ENCODE data around the gene LMO1.

Gene LMO1

GRCh38 chr11:8263109-8263768 is 439 bp downstream of the LMO1 start:
- DNase-seq, result no peak

GRCh38 chr11:8262552-8263108 is 1.0 kb downstream of the LMO1 start:
- DNase-seq, result no peak

DNA sequence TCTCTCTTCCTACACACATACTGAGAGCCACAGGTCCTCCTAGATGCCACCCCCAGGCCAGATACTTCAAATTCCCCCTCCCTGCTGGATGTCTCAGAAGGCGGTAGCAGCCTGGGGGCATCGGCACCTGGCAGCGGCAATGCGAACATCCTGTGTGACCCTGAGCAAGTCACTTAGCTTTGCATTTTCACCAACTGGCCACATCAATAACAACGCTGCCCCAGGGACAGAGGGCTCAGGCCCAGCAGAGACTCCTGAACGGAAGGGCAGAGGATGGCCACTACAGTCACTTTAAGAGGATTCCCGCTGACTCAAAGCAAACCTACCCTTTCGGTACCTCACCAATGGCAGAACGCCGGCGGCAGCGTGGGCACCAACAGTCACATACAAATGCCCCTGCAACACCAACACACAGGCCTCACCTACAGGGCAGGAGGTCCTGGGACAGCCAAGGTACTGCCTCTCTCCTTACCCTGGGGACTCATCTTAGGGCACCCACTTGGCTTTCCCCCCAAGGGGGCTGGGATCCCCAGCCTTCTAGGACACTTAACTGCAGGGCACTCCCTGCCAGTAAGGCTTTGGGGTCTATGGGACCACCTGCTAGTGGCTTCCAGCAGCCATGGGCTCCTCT is 1.6 kb downstream of the LMO1 start:
- DNase-seq, result no peak

- DNase-seq, result no peak
These were observed 2.4 kb downstream of the LMO1 start for GRCh38 chr11:8261291-8261690.

DNA sequence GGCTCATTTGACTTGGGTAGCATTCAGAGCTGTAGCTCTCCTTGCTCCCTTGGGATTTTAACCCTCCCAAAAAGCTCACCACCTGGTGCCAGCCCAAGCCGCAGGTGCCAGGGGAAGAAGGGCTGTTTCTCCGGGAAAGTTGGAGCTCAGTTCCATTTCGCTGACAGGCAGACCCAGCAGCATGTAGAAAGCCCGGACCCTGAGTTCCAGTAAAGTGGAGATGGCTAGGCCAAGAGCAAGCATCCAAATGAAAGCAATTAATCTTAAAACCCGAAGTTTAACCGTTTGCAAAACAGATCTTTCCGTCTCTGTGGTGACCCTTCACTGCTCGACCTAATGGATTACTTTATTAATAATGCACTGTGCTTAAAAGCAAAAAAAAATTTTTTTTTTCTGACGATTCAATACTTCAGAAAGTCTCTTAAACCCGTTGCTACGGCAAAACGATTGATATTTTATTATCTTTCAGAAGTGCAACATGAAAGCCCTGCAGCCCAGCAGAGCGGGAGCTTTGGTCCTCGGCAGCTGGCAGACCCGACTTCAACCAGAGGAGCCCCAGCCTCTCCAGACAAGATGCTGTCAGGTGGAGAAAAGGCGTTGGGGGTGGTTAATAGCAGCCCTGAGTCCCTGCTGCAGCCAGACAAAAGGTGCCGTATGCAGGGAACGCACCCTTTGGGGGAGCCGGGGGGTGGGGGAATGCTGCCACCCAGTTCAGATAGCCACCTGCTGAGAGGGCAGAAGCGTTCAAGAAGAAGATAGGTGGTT is 3.3 kb downstream of the LMO1 start:
- DNase-seq, result no peak

DNA sequence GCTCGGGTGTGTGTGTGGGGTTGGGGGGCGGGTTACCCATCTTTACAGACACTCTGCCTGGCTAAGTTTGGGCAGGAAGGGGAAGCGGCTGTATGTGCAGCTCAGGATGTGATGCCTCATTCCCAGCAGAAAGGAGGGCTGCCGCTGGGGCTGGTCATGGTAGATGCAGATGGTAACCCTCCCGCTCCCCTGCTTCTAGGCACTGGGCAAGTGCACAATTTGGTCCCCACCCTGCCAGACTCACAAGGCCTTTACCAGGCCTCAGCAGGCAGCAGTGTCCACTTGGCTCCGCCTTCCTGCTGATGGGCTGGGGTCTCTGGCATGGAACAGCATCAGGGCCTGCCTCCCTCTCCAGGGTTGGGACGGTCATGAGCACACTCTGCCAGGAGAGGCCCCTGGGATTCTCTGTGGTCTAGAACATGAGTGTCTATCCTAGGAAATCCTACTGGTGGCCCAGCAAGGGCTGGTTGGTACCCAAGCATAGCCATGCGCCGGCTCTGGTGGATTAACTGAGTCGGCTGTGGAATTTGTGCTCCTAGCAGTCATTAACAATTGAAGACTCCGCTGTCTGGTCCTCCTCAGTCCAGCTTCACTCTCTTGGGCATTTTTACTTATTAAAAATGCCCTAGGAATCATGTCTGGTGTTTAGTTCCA is 4.2 kb downstream of the LMO1 start:
- DNase-seq, result no peak

DNA sequence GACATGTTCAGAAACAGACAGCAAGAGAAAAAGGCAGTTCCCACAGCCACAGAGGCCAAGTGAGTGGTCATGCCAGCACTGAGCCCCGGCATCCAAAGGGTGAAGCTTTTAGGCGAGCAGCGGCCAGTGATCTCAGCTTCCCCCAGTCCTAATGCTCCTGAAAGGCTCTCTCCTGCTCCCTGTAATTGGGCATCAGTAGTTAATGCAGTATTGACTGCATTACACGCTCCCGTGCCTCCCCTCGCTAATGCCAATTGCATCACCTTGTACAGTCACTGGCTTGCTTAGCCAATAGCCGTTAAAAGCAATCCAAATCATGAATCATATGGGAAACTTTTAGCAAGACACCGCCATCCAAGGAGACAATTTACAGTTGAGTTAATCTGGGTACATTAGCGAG is 4.9 kb downstream of the LMO1 start:
- no peak for DNase-seq

- no peak for DNase-seq
These were observed 5.4 kb downstream of the LMO1 start for GRCh38 chr11:8258289-8258688.

DNA sequence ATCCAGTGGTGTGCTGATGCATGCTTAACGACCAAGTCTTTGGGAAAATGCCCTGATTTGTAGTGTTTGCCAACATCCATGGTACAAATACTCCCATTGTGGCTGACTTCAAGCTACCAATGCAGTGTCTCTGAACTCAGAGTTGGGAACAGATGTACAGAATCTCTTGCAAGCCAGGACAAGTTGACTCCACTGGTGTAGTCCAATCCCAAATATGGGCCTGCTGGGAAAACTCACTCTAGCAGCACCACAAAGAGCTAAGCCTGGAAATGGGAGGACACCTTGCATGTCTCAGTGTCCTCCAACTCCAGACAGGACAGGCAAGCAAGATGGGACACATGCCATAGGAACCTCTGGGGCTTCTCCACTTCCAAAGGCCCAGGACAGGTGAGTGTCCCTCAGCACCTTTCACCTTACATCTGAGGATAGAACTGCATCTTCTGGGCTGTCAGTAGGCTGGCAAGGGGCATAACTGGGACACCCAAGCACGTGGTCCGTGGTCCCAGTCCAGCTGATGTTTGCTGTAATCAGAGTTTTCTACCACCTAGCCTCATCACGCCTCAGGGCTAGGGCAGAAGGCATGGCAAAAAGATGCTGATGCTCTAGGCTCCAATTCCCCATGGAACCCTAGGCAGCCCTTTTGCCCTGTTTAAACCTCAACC is 6.5 kb downstream of the LMO1 start:
- no peak for DNase-seq

DNA sequence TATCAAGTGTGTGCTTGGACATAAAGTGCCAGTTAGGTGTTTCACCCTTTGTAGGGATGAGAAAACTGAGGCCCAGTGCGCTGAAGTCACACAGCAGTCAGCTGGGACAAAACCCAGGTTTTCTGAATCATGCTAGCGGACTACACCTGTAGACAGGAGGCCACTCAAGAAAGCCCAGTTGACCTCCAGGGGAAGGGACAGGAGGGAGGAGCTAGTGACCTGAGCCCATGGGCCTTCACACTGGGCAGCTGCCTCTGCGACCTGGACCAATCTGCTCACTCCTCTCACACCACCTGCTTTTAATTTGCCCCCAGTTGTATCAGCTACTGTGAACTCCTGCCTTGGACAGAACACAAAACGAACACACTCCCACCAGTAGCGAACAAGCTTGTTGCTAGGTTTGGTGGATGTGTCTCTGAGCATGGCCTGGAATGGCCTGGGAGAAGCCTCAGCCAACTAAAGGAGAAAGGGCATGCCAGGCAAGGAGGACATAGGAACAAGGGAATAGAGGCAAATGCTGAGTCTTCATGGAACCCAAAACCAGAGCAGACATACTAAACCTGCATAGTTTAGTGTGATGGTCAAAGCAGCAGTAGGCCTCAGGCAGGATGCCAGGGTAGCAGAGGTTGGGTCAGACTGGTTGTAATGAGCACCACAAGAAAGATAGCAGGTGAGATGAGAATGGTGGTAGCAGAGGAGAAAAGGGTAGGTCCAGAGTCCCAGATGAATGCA is 7.2 kb downstream of the LMO1 start:
- DNase-seq, result no peak

GRCh38 chr11:8253566-8253965 is 10.1 kb downstream of the LMO1 start:
- DNase-seq, result no peak

DNA sequence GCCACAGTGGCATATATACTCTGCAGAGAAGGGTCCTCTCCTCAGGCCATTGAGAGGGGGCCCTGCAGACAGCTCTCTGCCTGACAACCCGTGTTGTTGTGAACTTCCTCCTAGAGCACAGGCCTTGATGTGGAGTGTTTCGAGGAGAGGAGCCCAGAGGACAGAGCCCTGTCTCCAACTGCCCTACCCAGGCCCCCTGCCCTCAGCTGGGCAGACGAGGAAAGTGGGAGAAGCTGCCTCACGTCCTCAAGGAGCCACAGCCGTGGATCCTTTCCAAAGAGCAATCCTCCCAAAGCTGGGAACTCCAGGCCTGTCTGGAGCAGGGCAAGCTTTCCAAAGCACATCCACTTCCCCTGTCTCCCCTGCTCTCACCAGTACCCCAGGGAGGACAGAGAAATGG is 10.7 kb downstream of the LMO1 start:
- DNase-seq, result no peak

- DNase-seq, result no peak
These were observed 11.3 kb downstream of the LMO1 start for GRCh38 chr11:8252388-8252787.

DNA sequence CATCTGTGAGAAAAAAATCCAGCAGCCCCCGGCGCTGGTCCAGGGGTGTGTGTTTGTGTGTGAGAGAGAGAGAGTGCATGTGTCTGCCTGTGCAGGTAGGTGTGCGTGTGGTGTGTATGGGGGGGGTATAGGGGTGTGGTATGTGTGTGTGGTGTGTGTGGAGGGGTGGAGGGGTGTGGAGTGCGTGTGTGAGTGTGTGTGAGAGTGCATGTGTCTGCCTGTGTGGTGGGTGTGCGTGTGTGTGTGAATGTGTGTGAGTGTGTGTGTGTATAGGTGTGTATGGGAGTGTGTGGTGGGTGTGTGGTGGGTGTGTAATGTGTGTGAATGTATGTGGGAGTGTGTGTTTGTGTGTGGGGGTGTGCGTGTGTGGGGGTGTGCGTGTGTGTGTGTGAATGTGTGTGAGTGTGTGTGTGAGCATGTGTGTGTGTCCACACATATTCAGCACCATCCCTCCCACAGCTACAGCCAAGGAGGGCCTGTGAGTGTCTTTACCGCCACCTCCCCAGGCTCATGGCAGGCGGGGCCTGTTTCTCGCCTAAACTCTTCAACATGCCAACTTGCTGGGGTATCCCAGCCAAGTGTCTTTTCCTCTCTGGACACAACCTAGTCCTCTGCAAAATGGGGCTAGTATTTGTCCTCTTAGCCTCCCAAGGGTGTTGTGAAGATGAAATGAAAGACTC is 11.9 kb downstream of the LMO1 start:
- no peak for DNase-seq

DNA sequence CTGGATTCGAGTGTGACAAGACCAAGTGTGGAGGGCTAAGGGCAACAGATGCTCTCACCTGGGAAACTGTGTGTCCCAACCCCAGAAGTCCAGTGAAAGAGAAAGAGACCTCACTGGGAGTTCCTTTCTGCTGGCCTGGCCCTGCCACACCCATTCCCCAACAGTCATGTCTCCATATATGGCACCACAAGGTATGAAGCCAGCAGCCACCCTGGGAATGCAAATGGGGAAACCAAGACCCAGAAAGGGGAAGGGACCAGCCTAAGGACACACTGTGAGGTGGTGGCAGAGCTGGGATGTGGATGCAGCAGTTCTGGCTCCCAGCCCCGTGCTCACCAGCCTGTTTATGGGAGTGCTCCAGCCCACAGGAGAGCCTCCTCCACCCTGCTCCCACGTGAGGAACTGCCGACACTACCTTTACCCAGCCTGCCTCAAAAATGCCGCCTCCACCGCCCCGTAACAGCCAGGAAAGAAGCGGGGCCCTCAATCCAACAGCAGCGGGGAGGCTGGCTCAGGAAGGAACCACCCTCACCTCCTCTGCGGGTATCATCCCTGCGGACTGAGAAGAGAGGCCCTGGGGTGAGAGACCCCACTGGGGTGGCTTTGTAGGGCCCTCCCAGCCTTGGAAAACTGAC is 12.6 kb downstream of the LMO1 start:
- no peak for DNase-seq

DNA sequence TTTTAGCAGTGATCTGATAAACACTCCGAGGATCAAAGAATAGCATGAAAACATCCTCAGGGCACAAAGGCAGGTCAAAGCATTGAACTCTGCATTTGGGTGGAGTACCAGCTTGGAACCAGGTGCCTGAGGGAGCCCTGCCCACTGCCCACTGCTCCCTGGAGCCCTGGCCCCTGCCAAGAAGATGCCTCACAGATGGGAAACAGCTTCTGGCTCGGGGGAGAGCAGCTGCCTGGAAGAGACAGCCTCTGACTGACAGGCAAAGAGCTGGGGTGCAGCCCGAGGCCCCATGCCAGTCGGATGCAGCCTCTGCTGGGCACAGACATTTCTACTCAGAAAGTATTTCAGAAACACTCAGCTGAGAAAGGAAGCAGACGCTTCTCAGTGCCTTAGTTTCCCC is 13.2 kb downstream of the LMO1 start:
- no peak for DNase-seq

- DNase-seq, result no peak
These were observed 14.2 kb downstream of the LMO1 start for GRCh38 chr11:8249482-8249881.

DNA sequence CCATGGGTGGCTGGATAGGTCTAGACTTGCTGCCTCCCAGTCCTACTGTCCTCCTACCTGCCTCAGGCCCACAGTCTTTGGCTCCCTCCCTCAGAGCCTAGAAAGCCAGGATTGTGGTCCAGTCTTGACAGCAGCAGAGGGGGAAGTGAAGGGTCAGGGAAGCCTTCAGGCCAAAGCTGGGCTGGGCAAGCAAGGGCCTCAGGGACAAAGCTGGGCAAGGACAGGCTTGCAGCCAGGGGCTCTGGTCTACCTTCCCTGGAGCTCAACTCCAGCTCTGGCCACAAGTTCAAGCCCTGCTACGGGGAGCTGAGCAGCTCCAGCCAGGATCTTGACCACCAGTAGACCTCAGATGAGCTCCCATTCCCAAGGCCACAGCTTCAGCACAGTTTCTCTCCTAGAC is 14.9 kb downstream of the LMO1 start:
- DNase-seq, result no peak

GRCh38 chr11:8247312-8247711 is 16.4 kb downstream of the LMO1 start:
- no peak for DNase-seq

- DNase-seq, result no peak
These were observed 20.2 kb downstream of the LMO1 start for GRCh38 chr11:8243458-8243857.

Measured in activated effector memory CD4-positive, alpha-beta T cell treated with Interleukin-2 at 50 U/mL for 16 hours (primary cell).